ENCODE results near the gene PPM1L.

GRCh38 chr3:160780245-160780644 is 24.2 kb downstream of the PPM1L start:
- TF ChIP-seq CTCF (IDR thresholded peaks at IDR 0.05) (no peak), EZH2 (IDR thresholded peaks at IDR 0.05; ENCODE audit: borderline replicate concordance, insufficient read depth, low read depth, low read length, poor library complexity, severe bottlenecking) (no peak)

All from B cell (primary cell).